DLD1 (cell line): ENCODE data around the gene GRAMD2B.
"Not testable (repeated sequence)": the region's sequence is repeated elsewhere in the genome, so short reads cannot be mapped to it uniquely, and the experiment has no call there.

Source experiments
- in situ Hi-C: cut with HindIII; loops from 2 replicates; pipeline ENCODE4 v1.10.0; 2017; ENCODE audit warnings: low sequenced_read_pairs

GRAMD2B gene

GRCh38 chr5:126509339-126509738, 86.1 kb downstream of the GRAMD2B start:
- in situ Hi-C loops: no loop called here

GRCh38 chr5:126511961-126512360, 88.8 kb downstream of the GRAMD2B start:
- in situ Hi-C loops: no loop called here

- in situ Hi-C loops: no loop called here
Observed at GRCh38 chr5:126512451-126512850, 89.2 kb downstream of the GRAMD2B start.

- in situ Hi-C loops: no loop called here
Observed at GRCh38 chr5:126513302-126513701, 90.1 kb downstream of the GRAMD2B start.

GRCh38 chr5:126513703-126514102, 90.5 kb downstream of the GRAMD2B start:
- in situ Hi-C loops: no loop called here

- in situ Hi-C loops: no loop called here
Observed at GRCh38 chr5:126514131-126514557, 90.9 kb downstream of the GRAMD2B start.

GRCh38 chr5:126514558-126515141, 91.4 kb downstream of the GRAMD2B start:
- in situ Hi-C loops: no loop called here

- in situ Hi-C loops: no loop called here
Observed at GRCh38 chr5:126515337-126515736, 92.1 kb downstream of the GRAMD2B start.

- in situ Hi-C loops: no loop called here
Observed at GRCh38 chr5:126516133-126516532, 92.9 kb downstream of the GRAMD2B start.

GRCh38 chr5:126516852-126517251, 93.6 kb downstream of the GRAMD2B start:
- in situ Hi-C loops: no loop called here

- in situ Hi-C loops: not testable (repeated sequence)
Observed at GRCh38 chr5:126519223-126519622, 96.0 kb downstream of the GRAMD2B start.

GRCh38 chr5:126519637-126520592, 96.7 kb downstream of the GRAMD2B start:
- in situ Hi-C loops: no loop called here

- in situ Hi-C loops: no loop called here
Observed at GRCh38 chr5:126520593-126520953, 97.4 kb downstream of the GRAMD2B start.

GRCh38 chr5:126521130-126521529, 97.9 kb downstream of the GRAMD2B start:
- in situ Hi-C loops: no loop called here

- in situ Hi-C loops: no loop called here
Observed at GRCh38 chr5:126523818-126524510, 100.8 kb downstream of the GRAMD2B start.

- in situ Hi-C loops: no loop called here
Observed at GRCh38 chr5:126525630-126526245, 102.5 kb downstream of the GRAMD2B start.

- in situ Hi-C loops: no loop called here
Observed at GRCh38 chr5:126526493-126526892, 103.3 kb downstream of the GRAMD2B start.

GRCh38 chr5:126527158-126527557, 103.9 kb downstream of the GRAMD2B start:
- in situ Hi-C loops: no loop called here

GRCh38 chr5:126527892-126528291, 104.7 kb downstream of the GRAMD2B start:
- in situ Hi-C loops: no loop called here

GRCh38 chr5:126531543-126532120, 108.4 kb downstream of the GRAMD2B start:
- in situ Hi-C loops: no loop called here

GRCh38 chr5:126534553-126534952, 111.3 kb downstream of the GRAMD2B start:
- in situ Hi-C loops: no loop called here
